ENCODE measurements around the gene IYD. TPM values are rescaled to one million over a fixed set of nuclear protein-coding genes. Genes with fewer than 3 reads are reported as not detected.

Gene IYD
- total RNA-seq, 4 donors from 2014 or later = 0.83 to 57.0 (median 36.8) TPM

GRCh38 chr6:150417899-150418826, 49.4 kb downstream of the IYD start:
- peak overlapping the region; percentile 31 to 47 (median 43) for H3K4me3 ChIP-seq
- H3K27me3 ChIP-seq = no peaks in the 10 kb centered on the region
- TF ChIP-seq POLR2A (IDR thresholded peaks at IDR 0.05) = no peak
- TF ChIP-seq, protein P1, sequence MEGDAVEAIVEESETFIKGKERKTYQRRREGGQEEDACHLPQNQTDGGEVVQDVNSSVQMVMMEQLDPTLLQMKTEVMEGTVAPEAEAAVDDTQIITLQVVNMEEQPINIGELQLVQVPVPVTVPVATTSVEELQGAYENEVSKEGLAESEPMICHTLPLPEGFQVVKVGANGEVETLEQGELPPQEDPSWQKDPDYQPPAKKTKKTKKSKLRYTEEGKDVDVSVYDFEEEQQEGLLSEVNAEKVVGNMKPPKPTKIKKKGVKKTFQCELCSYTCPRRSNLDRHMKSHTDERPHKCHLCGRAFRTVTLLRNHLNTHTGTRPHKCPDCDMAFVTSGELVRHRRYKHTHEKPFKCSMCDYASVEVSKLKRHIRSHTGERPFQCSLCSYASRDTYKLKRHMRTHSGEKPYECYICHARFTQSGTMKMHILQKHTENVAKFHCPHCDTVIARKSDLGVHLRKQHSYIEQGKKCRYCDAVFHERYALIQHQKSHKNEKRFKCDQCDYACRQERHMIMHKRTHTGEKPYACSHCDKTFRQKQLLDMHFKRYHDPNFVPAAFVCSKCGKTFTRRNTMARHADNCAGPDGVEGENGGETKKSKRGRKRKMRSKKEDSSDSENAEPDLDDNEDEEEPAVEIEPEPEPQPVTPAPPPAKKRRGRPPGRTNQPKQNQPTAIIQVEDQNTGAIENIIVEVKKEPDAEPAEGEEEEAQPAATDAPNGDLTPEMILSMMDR (IDR thresholded peaks at IDR 0.05) = peak; percentile 62 to 97 (median 86)
- H3K9me3 ChIP-seq = no peaks in the 10 kb centered on the region
- H3K36me3 ChIP-seq = no peaks in the 10 kb centered on the region
- H3K27ac ChIP-seq = peak overlapping the region; percentile 23 to 62 (median 44)
- peak in 2 of 3 donors; percentile 37 to 71 for DNase-seq
- no peaks in the 10 kb centered on the region for H3K4me1 ChIP-seq

DNA sequence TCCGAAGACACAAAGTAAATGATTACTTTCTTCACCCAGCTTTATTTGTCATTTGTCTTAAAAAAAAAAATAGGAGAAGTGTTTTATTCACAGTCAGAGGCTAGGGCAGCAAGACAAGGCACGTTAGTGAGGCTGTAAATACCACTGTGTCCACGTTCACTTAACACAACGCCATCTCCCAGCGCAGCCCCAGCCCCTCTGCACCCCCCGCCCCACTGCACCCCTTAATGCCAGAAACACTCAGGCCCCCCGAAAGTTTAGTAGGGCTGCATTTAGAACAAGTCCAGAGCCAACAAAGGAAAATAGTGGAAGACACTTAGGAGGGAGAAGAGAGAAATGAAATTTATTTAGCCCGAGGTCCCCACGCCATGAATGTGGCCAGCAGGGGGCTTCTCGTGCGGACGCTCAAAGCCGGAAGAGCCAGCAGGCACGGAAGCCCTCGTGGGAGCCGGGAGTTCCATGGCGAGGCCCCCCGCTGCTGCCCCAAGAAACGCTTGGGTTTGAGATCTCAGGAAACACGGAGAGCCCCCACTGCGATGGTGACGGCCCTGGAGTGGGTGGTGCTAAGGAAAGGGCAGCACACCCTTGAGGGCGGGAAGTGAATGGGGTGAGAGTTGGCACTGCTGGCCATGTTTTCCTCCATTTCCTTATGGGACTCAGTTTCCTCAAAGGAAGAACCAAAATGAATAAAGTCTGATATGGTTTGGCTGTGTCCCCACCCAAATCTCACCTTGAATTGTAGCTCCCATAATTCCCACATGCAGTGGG, 50.2 kb downstream of the IYD start:
- H3K4me3 ChIP-seq = peak overlapping the region; percentile 31 to 47 (median 43)
- no peaks in the 10 kb centered on the region for H3K4me1 ChIP-seq
- TF ChIP-seq POLR2A (IDR thresholded peaks at IDR 0.05) = no peak
- TF ChIP-seq, protein P1 (IDR thresholded peaks at IDR 0.05) = peak; percentile 68 to 79 (median 72)
- H3K36me3 ChIP-seq = no peaks in the 10 kb centered on the region
- peak overlapping the region; percentile 23 to 62 (median 44) for H3K27ac ChIP-seq
- H3K9me3 ChIP-seq = no peaks in the 10 kb centered on the region
- H3K27me3 ChIP-seq = no peaks in the 10 kb centered on the region
- DNase-seq = peak; percentile 68 to 86 (median 84)

GRCh38 chr6:150420428-150420827, 51.6 kb downstream of the IYD start:
- Histone ChIP-seq H3K4me1 (no peaks in the 10 kb centered on the region), H3K27ac (no peak overlapping the region), H3K27me3 (no peaks in the 10 kb centered on the region), H3K4me3 (no peak overlapping the region), H3K9me3 (no peaks in the 10 kb centered on the region), H3K36me3 (no peaks in the 10 kb centered on the region)
- TF ChIP-seq, protein P1 (IDR thresholded peaks at IDR 0.05) = no peak
- no peak for TF ChIP-seq POLR2A (IDR thresholded peaks at IDR 0.05)
- DNase-seq = no peak

GRCh38 chr6:150420926-150421325, 52.1 kb downstream of the IYD start:
- Histone ChIP-seq H3K9me3 (no peaks in the 10 kb centered on the region), H3K4me3 (no peak overlapping the region), H3K27ac (no peak overlapping the region), H3K4me1 (no peaks in the 10 kb centered on the region), H3K36me3 (no peaks in the 10 kb centered on the region), H3K27me3 (no peaks in the 10 kb centered on the region)
- TF ChIP-seq, protein P1 (IDR thresholded peaks at IDR 0.05) = no peak
- no peak for TF ChIP-seq POLR2A (IDR thresholded peaks at IDR 0.05)
- DNase-seq = no peak

DNA sequence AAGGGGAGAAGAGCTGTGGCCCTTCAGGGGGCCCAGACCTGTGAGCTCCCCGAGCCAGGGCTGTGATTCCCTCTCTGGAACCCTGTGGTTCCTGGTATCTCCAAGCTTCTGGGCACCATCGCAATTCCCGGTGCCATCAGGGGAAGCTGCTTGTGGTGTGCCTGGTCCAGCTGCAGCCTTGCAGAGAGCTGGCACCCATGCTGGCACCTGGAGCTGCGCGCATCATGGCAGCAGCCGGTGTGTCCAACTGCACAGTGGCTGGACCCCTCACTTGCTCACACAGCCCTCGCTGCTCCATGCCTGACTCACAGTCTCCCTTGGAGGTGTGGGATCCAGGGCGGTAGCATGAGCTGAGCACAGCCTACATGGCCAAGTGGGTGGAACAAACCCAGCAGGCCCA, 56.7 kb downstream of the IYD start:
- H3K4me1 ChIP-seq = no peaks in the 10 kb centered on the region
- no peaks in the 10 kb centered on the region for H3K27me3 ChIP-seq
- H3K36me3 ChIP-seq = no peaks in the 10 kb centered on the region
- DNase-seq = no peak
- TF ChIP-seq, protein P1 (IDR thresholded peaks at IDR 0.05) = no peak
- no peak for TF ChIP-seq POLR2A (IDR thresholded peaks at IDR 0.05)
- no peak overlapping the region for H3K4me3 ChIP-seq
- H3K9me3 ChIP-seq = no peaks in the 10 kb centered on the region
- H3K27ac ChIP-seq = no peak overlapping the region
